RKO (cell line): ENCODE data around the gene SPTBN4.

Experiments used
- DNase-seq: peaks from one replicate; pipeline ENCODE4 v3.0.0-alpha.2; 2016; ENCODE audit warnings: low spot score

The SPTBN4 gene

DNA sequence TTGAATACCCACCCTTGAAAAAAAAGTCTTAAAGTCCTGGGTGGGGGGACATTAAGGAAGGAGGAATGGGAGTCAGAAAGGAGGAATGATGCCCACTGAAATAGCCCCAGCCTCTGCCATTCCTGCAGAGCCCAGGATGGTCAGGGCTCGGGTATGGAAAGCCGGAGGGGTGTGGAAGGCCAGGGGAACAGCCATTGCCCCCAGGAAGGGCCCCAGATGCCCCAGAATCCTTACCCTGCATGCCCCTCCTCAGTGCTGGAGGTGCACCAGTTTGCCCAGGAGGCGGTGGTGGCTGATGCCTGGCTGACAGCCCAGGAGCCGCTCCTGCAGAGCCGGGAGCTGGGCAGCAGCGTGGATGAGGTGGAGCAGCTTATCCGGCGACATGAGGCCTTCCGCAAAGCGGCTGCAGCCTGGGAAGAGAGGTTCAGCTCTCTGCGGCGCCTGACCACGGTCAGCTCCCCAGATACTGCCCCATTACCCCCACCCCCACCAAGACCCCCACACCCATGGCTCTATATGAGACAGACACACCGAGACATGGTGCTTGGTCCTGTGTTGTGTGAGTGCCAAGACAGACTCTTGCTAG, 99.2 kb downstream of the SPTBN4 start:
- no peak for DNase-seq

GRCh38 chr19:40567040-40567749, 100.4 kb downstream of the SPTBN4 start:
- no peak for DNase-seq

GRCh38 chr19:40567750-40568494, 101.1 kb downstream of the SPTBN4 start:
- DNase-seq, result no peak

- DNase-seq, result peak; percentile 98
Measured at GRCh38 chr19:40570313-40571004, 103.7 kb downstream of the SPTBN4 start.

DNA sequence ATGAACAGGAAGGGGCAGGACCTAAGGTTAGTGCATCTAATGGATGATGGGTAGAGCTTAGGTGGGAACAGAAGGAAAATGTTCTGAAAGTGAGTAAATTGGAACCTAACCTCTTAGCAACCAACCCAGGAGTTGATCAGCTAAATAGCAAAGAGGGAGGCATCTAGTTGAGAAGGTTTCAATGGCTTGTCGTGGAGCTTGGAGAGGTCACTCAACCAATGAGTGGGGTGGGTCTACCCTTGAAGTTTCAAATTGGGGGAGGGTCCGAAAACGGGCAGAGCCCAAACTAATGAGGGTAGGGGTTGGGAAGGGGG, 104.2 kb downstream of the SPTBN4 start:
- no peak for DNase-seq

- DNase-seq, result no peak
Measured at GRCh38 chr19:40571831-40572495, 105.2 kb downstream of the SPTBN4 start.

- DNase-seq, result no peak
Measured at GRCh38 chr19:40575326-40575725, 108.5 kb downstream of the SPTBN4 start.

DNA sequence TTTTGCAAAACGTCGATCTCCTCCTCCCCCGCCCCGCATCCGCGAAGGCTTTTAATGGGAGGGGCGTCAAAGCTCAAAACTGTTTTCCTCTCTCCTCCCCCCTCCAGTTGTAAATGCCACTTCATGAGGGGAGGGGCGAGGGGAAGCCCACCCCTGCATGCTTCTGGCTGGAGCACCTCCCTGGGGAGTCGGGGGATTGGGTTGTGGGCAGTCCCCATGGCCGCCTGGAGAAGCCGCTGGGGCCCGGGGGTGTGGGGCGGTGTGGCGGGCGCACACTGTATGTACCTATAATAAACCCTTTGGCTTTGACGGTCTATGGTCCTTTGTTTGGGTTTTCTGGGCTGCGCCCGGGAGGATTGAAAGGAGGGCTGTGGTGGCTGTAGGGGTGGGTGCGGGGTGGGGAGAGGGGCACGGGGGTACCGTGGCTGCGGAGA, 109.4 kb downstream of the SPTBN4 start:
- no peak for DNase-seq

DNA sequence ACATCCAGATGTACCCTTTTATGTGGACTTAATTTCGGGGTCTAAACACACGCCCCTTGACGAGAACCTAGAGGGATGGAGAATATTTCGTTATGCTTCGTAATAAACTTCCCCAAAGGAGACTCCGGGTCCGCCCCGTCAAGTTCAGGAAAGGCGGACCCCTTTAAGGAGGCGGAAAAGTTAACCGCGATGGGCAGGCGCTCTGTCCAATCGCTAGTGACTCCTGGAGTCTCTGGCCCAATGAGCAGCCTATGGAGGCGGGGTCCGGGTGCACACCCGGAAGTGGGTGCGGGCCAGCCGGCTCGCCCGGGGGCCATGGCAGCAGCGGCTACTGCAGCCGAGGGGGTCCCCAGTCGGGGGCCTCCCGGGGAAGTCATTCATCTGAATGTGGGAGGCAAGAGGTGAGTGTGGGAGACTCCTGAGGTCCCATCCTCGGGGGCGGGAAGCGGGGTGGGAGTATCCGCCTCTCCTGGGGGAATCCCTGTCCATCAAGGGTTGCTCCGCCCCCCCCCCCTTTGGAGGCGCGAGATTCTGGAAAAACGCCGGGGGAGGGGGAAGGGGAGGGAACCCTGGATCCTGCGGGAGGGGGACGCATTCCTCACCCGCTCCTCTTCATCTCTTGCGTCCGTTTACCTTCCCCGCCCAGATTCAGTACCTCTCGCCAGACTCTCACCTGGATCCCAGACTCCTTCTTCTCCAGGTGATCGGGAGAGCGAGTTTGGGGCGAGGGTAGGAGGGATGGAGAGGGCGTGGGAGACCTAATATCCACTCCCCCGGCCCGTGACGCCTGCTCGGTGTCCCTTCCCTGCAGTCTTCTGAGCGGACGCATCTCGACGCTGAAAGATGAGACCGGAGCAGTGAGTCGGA, 110.0 kb downstream of the SPTBN4 start, which contains the start of gene SHKBP1:
SHKBP1 (plus strand) TSS at position 289 of the 867 bp plus-strand sequence; CDS start at position 316, 27 bp downstream.
- peak; percentile 95 for DNase-seq

DNA sequence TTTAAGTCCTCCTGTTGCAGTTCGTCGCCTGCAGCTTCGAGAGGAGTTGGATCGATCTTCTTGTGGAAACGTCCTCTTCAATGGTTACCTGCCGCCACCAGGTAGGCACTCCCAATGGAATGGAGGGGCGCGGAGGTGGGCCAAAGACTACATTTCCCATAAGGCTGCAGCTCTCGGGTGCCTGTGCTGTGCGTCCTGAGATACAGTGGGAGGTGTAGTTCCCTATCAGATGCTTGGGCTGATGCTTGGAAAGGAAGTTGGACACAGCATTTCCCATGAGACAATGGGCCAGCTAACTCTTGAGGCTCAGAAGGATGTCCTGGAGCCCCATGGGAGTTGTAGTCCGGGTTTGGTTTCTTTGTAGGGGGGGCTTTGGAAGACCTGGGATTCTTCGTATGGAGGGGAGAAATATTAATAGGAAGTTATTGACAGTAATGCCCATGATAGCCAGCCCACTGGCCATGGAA, 111.7 kb downstream of the SPTBN4 start:
- peak; percentile 82 for DNase-seq

- DNase-seq, result no peak
Measured at GRCh38 chr19:40580619-40581018, 113.8 kb downstream of the SPTBN4 start.

- DNase-seq, result no peak
Measured at GRCh38 chr19:40581531-40581930, 114.7 kb downstream of the SPTBN4 start.

- DNase-seq, result no peak
Measured at GRCh38 chr19:40582467-40582866, 115.7 kb downstream of the SPTBN4 start.

- DNase-seq, result no peak
Measured at GRCh38 chr19:40583283-40583682, 116.5 kb downstream of the SPTBN4 start.

- DNase-seq, result peak; percentile 84
Measured at GRCh38 chr19:40584007-40584406, 117.2 kb downstream of the SPTBN4 start.

DNA sequence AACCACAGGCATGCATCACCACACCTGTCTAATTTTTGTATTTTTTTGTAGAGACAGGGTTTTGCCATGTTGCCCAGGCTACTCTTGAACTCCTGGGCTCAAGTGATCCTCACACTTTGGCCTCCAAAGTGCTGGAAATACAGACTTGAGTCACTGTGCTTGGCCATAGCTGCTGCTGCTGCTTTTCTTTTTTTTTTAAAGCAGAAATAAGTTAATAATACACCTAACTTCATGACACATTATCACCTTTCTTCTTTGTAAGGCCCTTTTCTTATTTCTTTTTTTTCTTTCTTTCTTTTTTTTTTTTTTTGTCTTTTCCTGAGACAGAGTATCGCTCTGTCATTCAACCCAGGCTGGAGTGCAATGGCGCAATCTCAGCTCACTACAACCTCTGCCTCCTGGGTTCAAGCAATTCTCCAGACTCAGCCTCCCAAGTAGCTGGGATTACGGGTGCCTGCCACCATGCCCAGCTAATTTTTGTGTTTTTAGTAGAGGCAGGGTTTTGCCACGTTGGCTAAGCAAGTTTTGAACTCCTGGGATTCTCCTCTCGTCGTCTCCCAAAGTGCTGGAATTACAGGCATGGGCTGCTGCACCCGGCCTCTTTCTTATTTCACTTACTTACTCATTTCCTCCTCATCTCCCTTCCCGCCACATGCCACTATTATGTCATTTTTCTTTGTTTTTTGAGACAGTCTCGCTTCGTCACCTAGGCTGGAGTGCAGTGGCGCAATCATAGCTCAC, 118.6 kb downstream of the SPTBN4 start:
- peak; percentile 89 for DNase-seq

- no peak for DNase-seq
Measured at GRCh38 chr19:40585982-40586422, 119.2 kb downstream of the SPTBN4 start.

- DNase-seq, result no peak
Measured at GRCh38 chr19:40586611-40587010, 119.8 kb downstream of the SPTBN4 start.

GRCh38 chr19:40588110-40588854, 121.5 kb downstream of the SPTBN4 start:
- no peak for DNase-seq
